NCI-H1694 treated with DMSO at 0.1 percent for 48 hours (cell line): ENCODE data around the gene PIF1.

Experiments used
- DNase-seq: peaks from one replicate; lab custom pipeline; 2025; lab: John Stamatoyannopoulos, UW

Gene PIF1

GRCh38 chr15:64775551-64776401, 49.7 kb downstream of the PIF1 start, which contains the start of gene RBPMS2:
Gene RBPMS2 (minus strand): TSS chr15:64775589. CDS start chr15:64775319, 270 bp downstream.
- DNase-seq, result no peak

- DNase-seq, result no peak
Measured at GRCh38 chr15:64774629-64775493, 50.6 kb downstream of the PIF1 start.

GRCh38 chr15:64774037-64774628, 51.3 kb downstream of the PIF1 start:
- no peak for DNase-seq

- DNase-seq, result no peak
Measured at GRCh38 chr15:64773606-64774005, 51.8 kb downstream of the PIF1 start.

GRCh38 chr15:64772964-64773363, 52.5 kb downstream of the PIF1 start:
- no peak for DNase-seq

- no peak for DNase-seq
Measured at GRCh38 chr15:64772488-64772887, 53.0 kb downstream of the PIF1 start.

GRCh38 chr15:64770626-64771025, 54.8 kb downstream of the PIF1 start:
- no peak for DNase-seq

- no peak for DNase-seq
Measured at GRCh38 chr15:64767203-64767602, 58.2 kb downstream of the PIF1 start.

GRCh38 chr15:64766058-64766457, 59.4 kb downstream of the PIF1 start:
- no peak for DNase-seq
